Coronary artery (tissue), 2 donors: ENCODE measurements around the gene CUX1.

Experiments used
- DNase-seq: peaks from one replicate; pipeline ENCODE4 v3.0.0-alpha.2; 2017; ENCODE audit warnings: low spot score
- H3K27ac ChIP-seq, 2 donors: fragments of 200-600 bp; sonication (generic); one replicate each; pipeline ENCODE4 v1.5.1; 2016 to 2019
- H3K4me3 ChIP-seq: fragments of 200-600 bp; sonication (generic); 2 replicates; pipeline ENCODE4 v1.5.1; 2016; ENCODE audit warnings: mild to moderate bottlenecking, moderate library complexity
- TF ChIP-seq, protein P1 (sequence below): fragments of 200-600 bp; sonication (generic); IDR thresholded peaks from one replicate; pipeline ENCODE4 v1.5.1; 2019; ENCODE audit warnings: antibody characterized with exemption

CUX1 gene

DNA sequence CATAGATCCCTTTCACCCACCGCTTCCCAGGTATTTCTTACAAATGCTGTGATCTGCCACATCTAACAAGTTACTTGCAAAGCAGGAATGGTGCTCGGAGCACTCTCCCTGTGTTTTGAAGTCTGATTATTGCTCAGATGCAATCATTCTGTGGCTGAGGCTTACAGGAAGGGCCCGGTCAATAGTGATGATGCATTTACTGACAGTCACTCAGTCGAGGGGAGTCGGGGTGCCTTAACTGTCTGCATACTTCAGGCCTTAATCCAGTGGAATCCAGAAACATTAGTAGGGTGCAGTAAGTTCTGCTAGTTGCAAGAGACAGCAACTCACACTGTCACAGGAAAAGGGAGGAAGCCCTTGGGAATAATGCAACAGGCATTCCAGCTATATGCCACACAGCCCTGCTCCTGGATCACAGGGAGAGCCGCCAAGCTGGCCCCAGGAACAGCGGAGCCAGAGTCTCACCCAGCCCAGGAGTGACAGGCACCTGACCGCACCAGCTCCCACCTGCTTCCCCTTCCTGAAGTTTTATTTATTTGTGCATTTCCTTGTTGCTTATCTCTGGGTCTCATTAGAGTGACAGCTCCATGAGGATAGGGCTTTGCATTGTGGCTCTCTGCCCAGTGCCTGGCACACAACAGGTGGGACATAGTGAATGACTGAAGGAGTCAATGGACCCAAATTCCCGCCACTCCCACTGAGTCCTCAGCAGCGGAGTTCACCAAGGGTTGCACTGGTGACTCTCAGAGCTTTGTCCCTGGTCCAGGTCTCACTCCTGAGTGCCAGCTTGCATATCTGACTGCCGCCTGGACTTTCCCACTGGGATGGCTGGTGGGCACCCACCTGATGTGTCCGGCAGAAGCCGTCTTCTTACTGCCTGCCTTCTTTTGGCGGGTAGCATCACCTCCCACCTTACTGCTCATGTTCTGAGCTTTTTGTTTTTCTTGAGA lies 256.8 kb downstream of the CUX1 start:
- H3K4me3 ChIP-seq, result no peak overlapping the region
- TF ChIP-seq, protein P1, sequence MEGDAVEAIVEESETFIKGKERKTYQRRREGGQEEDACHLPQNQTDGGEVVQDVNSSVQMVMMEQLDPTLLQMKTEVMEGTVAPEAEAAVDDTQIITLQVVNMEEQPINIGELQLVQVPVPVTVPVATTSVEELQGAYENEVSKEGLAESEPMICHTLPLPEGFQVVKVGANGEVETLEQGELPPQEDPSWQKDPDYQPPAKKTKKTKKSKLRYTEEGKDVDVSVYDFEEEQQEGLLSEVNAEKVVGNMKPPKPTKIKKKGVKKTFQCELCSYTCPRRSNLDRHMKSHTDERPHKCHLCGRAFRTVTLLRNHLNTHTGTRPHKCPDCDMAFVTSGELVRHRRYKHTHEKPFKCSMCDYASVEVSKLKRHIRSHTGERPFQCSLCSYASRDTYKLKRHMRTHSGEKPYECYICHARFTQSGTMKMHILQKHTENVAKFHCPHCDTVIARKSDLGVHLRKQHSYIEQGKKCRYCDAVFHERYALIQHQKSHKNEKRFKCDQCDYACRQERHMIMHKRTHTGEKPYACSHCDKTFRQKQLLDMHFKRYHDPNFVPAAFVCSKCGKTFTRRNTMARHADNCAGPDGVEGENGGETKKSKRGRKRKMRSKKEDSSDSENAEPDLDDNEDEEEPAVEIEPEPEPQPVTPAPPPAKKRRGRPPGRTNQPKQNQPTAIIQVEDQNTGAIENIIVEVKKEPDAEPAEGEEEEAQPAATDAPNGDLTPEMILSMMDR, result no peak
- H3K27ac ChIP-seq, result no peak overlapping the region
- no peak for DNase-seq

GRCh38 chr7:102075126-102075525 lies 257.7 kb downstream of the CUX1 start:
- Histone ChIP-seq H3K27ac (no peak overlapping the region), H3K4me3 (no peak overlapping the region)
- DNase-seq, result no peak
- TF ChIP-seq, protein P1, result no peak

GRCh38 chr7:102075553-102076135 lies 258.2 kb downstream of the CUX1 start:
- H3K4me3 ChIP-seq, result no peak overlapping the region
- TF ChIP-seq, protein P1, result no peak
- no peak for DNase-seq
- no peak overlapping the region for H3K27ac ChIP-seq

GRCh38 chr7:102077081-102077480 lies 259.7 kb downstream of the CUX1 start:
- DNase-seq, result no peak
- H3K4me3 ChIP-seq, result no peak overlapping the region
- TF ChIP-seq, protein P1, result no peak
- H3K27ac ChIP-seq, result no peak overlapping the region

GRCh38 chr7:102079140-102080018 lies 262.0 kb downstream of the CUX1 start:
- TF ChIP-seq, protein P1, result no peak
- H3K4me3 ChIP-seq, result no peak overlapping the region

DNA sequence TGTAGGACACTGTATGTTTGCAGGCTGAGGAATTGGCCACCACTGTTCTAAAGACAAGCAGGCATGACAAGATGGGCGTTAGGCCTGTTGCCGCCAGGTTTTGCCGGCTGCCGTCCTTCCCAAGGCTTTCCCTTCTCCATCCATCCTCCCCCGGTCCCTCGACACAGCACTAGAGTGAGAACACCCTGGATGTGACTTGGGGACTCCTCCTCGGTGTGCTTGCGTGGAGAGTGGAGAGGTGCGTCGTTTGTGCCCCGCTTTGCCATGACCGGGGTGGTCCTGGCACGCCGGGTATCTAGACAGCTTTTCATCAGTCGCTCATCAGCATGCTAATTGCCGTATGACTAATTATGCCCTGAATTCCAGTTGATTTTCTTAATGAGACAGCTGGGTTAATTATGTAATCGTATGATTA lies 262.6 kb downstream of the CUX1 start:
- H3K4me3 ChIP-seq, result no peak overlapping the region
- H3K27ac ChIP-seq, result no peak overlapping the region
- no peak for DNase-seq
- TF ChIP-seq, protein P1, result no peak

More at GRCh38 chr7:102079140-102080018, 262.0 kb downstream of the CUX1 start:
- DNase-seq, result no peak
- H3K27ac ChIP-seq, result no peak overlapping the region
